SK-N-SH (cell line): Measurements from ENCODE around the gene PTPA. TPM values are rescaled to one million over a fixed set of nuclear protein-coding genes. Genes with fewer than 3 reads are reported as not detected.

Experiments
- CTCF ChIA-PET: fragments of 300-600, 350-600 bp; formaldehyde crosslinking; extraction: SDS; loops from one replicate; lab custom pipeline; 2021; lab: Yijun Ruan, JAX
- POLR2A ChIA-PET: fragments of 350-600 bp; sonication (Branson Sonifier 250); formaldehyde crosslinking; extraction: SDS; loops from one replicate; lab custom pipeline; 2020; ENCODE audit warnings: antibody characterized with exemption, inconsistent platforms; lab: Yijun Ruan, JAX
- DNase-seq: peaks from one replicate; pipeline ENCODE4 v3.0.0; 2012
- H2AFZ ChIP-seq: fragments of 200-600 bp; sonication (generic); 2 replicates; pipeline ENCODE4 v1.8.1; 2016; ENCODE audit warnings: antibody characterized with exemption, mild to moderate bottlenecking, low read depth
- H3F3A ChIP-seq: fragments of 200-600 bp; sonication (generic); replicated peaks from 2 replicates; pipeline ENCODE3; 2016; ENCODE audit warnings: antibody characterized with exemption, mild to moderate bottlenecking; ENCODE audit not compliant: insufficient read depth
- H3K27ac ChIP-seq, 2 experiments: fragments of 200-500 bp in 1 of 2; fragments of 200-600 bp in 1 of 2; sonication (Bioruptor generic) in 1 of 2; sonication (generic), shearing (Covaris generic) in 1 of 2; 2 replicates each; pipeline versions ENCODE4 v1.5.1 to v1.6.1; 2014 to 2016; ENCODE audit warnings: low read depth in 2 of 2, inconsistent platforms in 1 of 2, low read length in 1 of 2, mild to moderate bottlenecking in 1 of 2, mixed read lengths in 1 of 2
- H3K27me3 ChIP-seq: fragments of 200-600 bp; sonication (generic), shearing (Covaris generic); 2 replicates; pipeline ENCODE4 v1.6.1; 2016; ENCODE audit warnings: mixed run types; ENCODE audit not compliant: insufficient read depth
- H3K36me3 ChIP-seq, 2 experiments: fragments of 200-500 bp in 1 of 2; fragments of 200-600 bp in 1 of 2; sonication (Bioruptor generic) in 1 of 2; sonication (generic) in 1 of 2; replicated peaks in 1 of 2; 2 replicates each; pipeline versions ENCODE3 to v1.5.1; 2014 to 2016; ENCODE audit warnings: low read length in 1 of 2, mild to moderate bottlenecking in 1 of 2; ENCODE audit not compliant: insufficient read depth in 2 of 2, control insufficient read depth in 1 of 2
- H3K4me1 ChIP-seq, 2 experiments: fragments of 200-500 bp in 1 of 2; fragments of 200-600 bp in 1 of 2; sonication (Bioruptor generic) in 1 of 2; sonication (generic), shearing (Covaris generic) in 1 of 2; 2 replicates each; pipeline versions ENCODE4 v1.5.1 to v1.6.1; 2014 to 2016; ENCODE audit warnings: low read depth in 1 of 2, low read length in 1 of 2, mixed run types in 1 of 2; ENCODE audit not compliant: insufficient read depth in 2 of 2, control insufficient read depth in 1 of 2
- H3K4me2 ChIP-seq: fragments of 200-600 bp; sonication (generic), shearing (Covaris generic); 2 replicates; pipeline ENCODE4 v1.6.1; 2017; ENCODE audit warnings: mixed run types
- H3K4me3 ChIP-seq, 2 experiments: fragments of 200-500 bp in 1 of 2; fragments of 200-600 bp in 1 of 2; sonication (Bioruptor generic) in 1 of 2; sonication (generic), shearing (Covaris generic) in 1 of 2; 2 replicates each; pipeline versions ENCODE4 v1.5.1 to v1.8.1; 2014 to 2016; ENCODE audit warnings: low read depth in 2 of 2, inconsistent platforms in 1 of 2, low read length in 1 of 2, mild to moderate bottlenecking in 1 of 2, mixed read lengths in 1 of 2, moderate library complexity in 1 of 2
- H3K79me2 ChIP-seq: fragments of 200-600 bp; sonication (generic); 2 replicates; pipeline ENCODE4 v1.8.1; 2017; ENCODE audit warnings: mild to moderate bottlenecking; ENCODE audit not compliant: insufficient read depth
- H3K9ac ChIP-seq: fragments of 200-600 bp; sonication (generic); 2 replicates; pipeline ENCODE4 v1.6.1; 2017; ENCODE audit warnings: mixed run types
- H3K9me2 ChIP-seq: fragments of 200-600 bp; sonication (generic); 2 replicates; pipeline ENCODE4 v1.6.1; 2017; ENCODE audit warnings: mixed run types
- H3K9me3 ChIP-seq: fragments of 200-600 bp; sonication (generic); 2 replicates; pipeline ENCODE4 v1.6.1; 2017; ENCODE audit warnings: mixed run types, mild to moderate bottlenecking, moderate library complexity
- H4K20me1 ChIP-seq: fragments of 200-600 bp; sonication (generic); 2 replicates; pipeline ENCODE4 v1.6.1; 2017; ENCODE audit warnings: mild to moderate bottlenecking, mixed run types; ENCODE audit not compliant: insufficient read depth
- ELF1 ChIP-seq: IDR thresholded peaks from 2 replicates; pipeline ENCODE4 v1.4.0; 2012
- FOSL2 ChIP-seq: IDR thresholded peaks from 2 replicates; pipeline ENCODE4 v1.4.0; 2012; ENCODE audit warnings: low read depth, mild to moderate bottlenecking, moderate library complexity, borderline replicate concordance
- FOXJ3 ChIP-seq: sonication (generic); formaldehyde crosslinking; IDR thresholded peaks from 2 replicates; pipeline ENCODE4 v1.5.1; 2020; ENCODE audit warnings: mild to moderate bottlenecking, missing genetic modification reagents
- FOXM1 ChIP-seq: IDR thresholded peaks from 2 replicates; pipeline ENCODE4 v1.4.0; 2012; ENCODE audit warnings: low read depth, mild to moderate bottlenecking
- GATA2 ChIP-seq: sonication (generic); formaldehyde crosslinking; IDR thresholded peaks from 2 replicates; pipeline ENCODE4 v1.5.0; 2020; ENCODE audit warnings: mild to moderate bottlenecking, missing genetic modification reagents
- JUND ChIP-seq: IDR thresholded peaks from 2 replicates; pipeline ENCODE4 v1.4.0; 2012
- MAX ChIP-seq: IDR thresholded peaks from 2 replicates; pipeline ENCODE4 v1.4.0; 2012; ENCODE audit warnings: low read depth
- MXI1 ChIP-seq: IDR thresholded peaks from 2 replicates; pipeline ENCODE4 v1.6.1; 2012; ENCODE audit warnings: mild to moderate bottlenecking, low read depth, low read length, improper control_type of control experiment
- NFIC ChIP-seq: IDR thresholded peaks from 2 replicates; pipeline ENCODE4 v1.4.0; 2012; ENCODE audit warnings: borderline replicate concordance
- NRF1 ChIP-seq: IDR thresholded peaks from 2 replicates; pipeline ENCODE4 v1.6.1; 2012; ENCODE audit warnings: low read depth, mild to moderate bottlenecking, low read length
- PBX3 ChIP-seq: IDR thresholded peaks from 2 replicates; pipeline ENCODE4; 2012
- RAD21 ChIP-seq: IDR thresholded peaks from 2 replicates; pipeline ENCODE4 v1.6.1; 2012; ENCODE audit warnings: mild to moderate bottlenecking, low read length
- RCOR1 ChIP-seq: fragments of 150-350 bp; IDR thresholded peaks from 2 replicates; pipeline ENCODE4 v1.6.1; 2017; ENCODE audit warnings: antibody characterized with exemption, low read length
- TAF1 ChIP-seq: IDR thresholded peaks from 2 replicates; pipeline ENCODE4 v1.6.1; 2012; ENCODE audit warnings: low read depth, mild to moderate bottlenecking, low read length, moderate library complexity, borderline replicate concordance
- TCF12 ChIP-seq: IDR thresholded peaks from 2 replicates; pipeline ENCODE4 v1.4.0; 2012
- TEAD4 ChIP-seq: IDR thresholded peaks from 2 replicates; pipeline ENCODE4 v1.4.0; 2012; ENCODE audit warnings: mild to moderate bottlenecking, borderline replicate concordance; ENCODE audit not compliant: insufficient read depth
- USF1 ChIP-seq: IDR thresholded peaks from 2 replicates; pipeline ENCODE4 v1.4.0; 2012; ENCODE audit warnings: low read depth, borderline replicate concordance
- YY1 ChIP-seq: IDR thresholded peaks from 2 replicates; pipeline ENCODE4 v1.4.0; 2012; ENCODE audit warnings: low read depth, mild to moderate bottlenecking
- ZBTB33 ChIP-seq: IDR thresholded peaks from 2 replicates; pipeline ENCODE4 v1.4.0; 2012; ENCODE audit warnings: low read depth, borderline replicate concordance
- WGBS: methylation state at CpG from one replicate; pipeline ENCODE4 v1.1.6; 2017; ENCODE audit warnings: low lambda C conversion rate; 5-methylcytosine and 5-hydroxymethylcytosine counted together
- polyA plus RNA-seq, 3 experiments: library from polyadenylated mRNA; depleted of rRNA; stranded (reverse); fragments of >200 nt; gene quantifications; 2 replicates each; pipeline ENCODE4 v1.2.3, GENCODE V29; 2012

PTPA gene
- polyA plus RNA-seq, 1 of the 3 experiments (the other 2 are of a cell fraction) = 130 TPM

- TF ChIP-seq PBX3 = peak; percentile 92
- no peak for TF ChIP-seq GATA2 (CRISPR knock-in tag)
- peak; percentile 92 for TF ChIP-seq YY1
- TF ChIP-seq NRF1 = no peak
- TF ChIP-seq FOXM1 = peak; percentile 87
- peak; percentile 29 for TF ChIP-seq RAD21
- peak; percentile 90 for TF ChIP-seq TCF12
- TF ChIP-seq ELF1 = peak; percentile 80
- 0 out of 2 replicates have a peak, but pooled peaks have one; percentile 10 for TF ChIP-seq USF1
- TF ChIP-seq MAX = peak; percentile 86
- peak; percentile 92 for TF ChIP-seq TAF1
- TF ChIP-seq, all 33 proteins: peak for 23
These were observed 28.8 kb downstream of the PTPA start (continued) for GRCh38 chr9:129139993-129140396.

- Histone ChIP-seq H3K9me3 (no peaks in the 10 kb centered on the region), H3K9ac (peak overlapping the region; percentile 99), H3K27ac (peak overlapping the region; percentile 99 to 100), H3K36me3 (peaks cover 28 to 33% of the 10 kb centered on the region in 2 experiments), H3K27me3 (no peaks in the 10 kb centered on the region), H3K4me2 (peak overlapping the region; percentile 95), H3K4me1 (peaks cover 45 to 61% of the 10 kb centered on the region in 2 experiments; a peak in 3 of 4 replicates), H3F3A (peaks cover 34% of the 10 kb centered on the region)
- POLR2A ChIA-PET = interaction anchor here (0.6 to 2.0 kb wide), 4 partner anchors 22 to 485 kb away, joined by 3 to 7 read pairs (median 4); partner anchors contain the start of gene NTMT1
- WGBS = 19% methylated on average over 5 of the region's 8 CpGs
- TF ChIP-seq RCOR1 = no peak
- TF ChIP-seq JUND = no peak
- TF ChIP-seq YY1 = no peak
- TF ChIP-seq FOXJ3 = no peak
- no peak for TF ChIP-seq TEAD4
- peak; percentile 6; the same call in 1 of the 2 replicates for TF ChIP-seq MXI1
- no peak for TF ChIP-seq PBX3
- TF ChIP-seq FOSL2 = no peak
- peak; percentile 46; the same call in 1 of the 2 replicates for TF ChIP-seq TAF1
- TF ChIP-seq NFIC = no peak
- no peak for TF ChIP-seq GATA2 (CRISPR knock-in tag)
- no peak for TF ChIP-seq ZBTB33
- TF ChIP-seq, all 33 proteins: peak for 2
- H3K4me3 ChIP-seq = peak overlapping the region; percentile 50 to 53
- CTCF ChIA-PET = interaction anchor here (0.7 to 10.9 kb wide), 22 partner anchors 10 to 904 kb away, joined by 3 to 235 read pairs (median 4); partner anchors contain the start of genes C9orf50, IER5L and NTMT1
- no peak overlapping the region for H2AFZ ChIP-seq
- H4K20me1 ChIP-seq = no peaks in the 10 kb centered on the region
- peak; percentile 68 for DNase-seq
- no peaks in the 10 kb centered on the region for H3K9me2 ChIP-seq
- H3K79me2 ChIP-seq = peaks cover 48% of the 10 kb centered on the region
These were observed 29.3 kb downstream of the PTPA start for GRCh38 chr9:129140397-129141065.
